Motor neuron (in vitro differentiated cells): ENCODE data around the gene JMJD7. TPM values are rescaled to one million over a fixed set of nuclear protein-coding genes. Genes with fewer than 3 reads are reported as not detected.

Experiments
- ATAC-seq, 8 experiments: fragments of 200-7000 bp; cut with Tn5 transposase; replicated peaks in 6 of 8; 2 replicates each; pipeline ENCODE4 v1.8.0; 2021; ENCODE audit warnings: mild to moderate bottlenecking in 8 of 8, moderate library complexity in 8 of 8
- H3K27ac ChIP-seq, 2 donors: fragments of 250-450 bp; sonication (Bioruptor Pico); 2 replicates each; pipeline ENCODE4 v1.9.0; 2021; ENCODE audit warnings: antibody characterized with exemption in 2 of 2, mild to moderate bottlenecking in 2 of 2, moderate library complexity in 1 of 2
- H3K4me1 ChIP-seq, 2 donors: fragments of 250-450 bp; sonication (Bioruptor Pico); replicated peaks in 1 of 2; 2 replicates each; pipeline ENCODE4 v1.6.1; 2021; ENCODE audit warnings: antibody characterized with exemption in 2 of 2, mild to moderate bottlenecking in 2 of 2, moderate library complexity in 1 of 2
- H3K4me3 ChIP-seq, 5 donors: fragments of 250-450 bp; sonication (Bioruptor Pico); 2 replicates each; pipeline ENCODE4 v1.9.0; 2021; ENCODE audit warnings: antibody characterized with exemption in 5 of 5, mild to moderate bottlenecking in 5 of 5, moderate library complexity in 4 of 5
- WGBS, 10 experiments: fragments of 450-650 bp; shearing (Covaris generic); methylation state at CpG; one replicate each; pipeline ENCODE4 v1.0.0; 2022; 5-methylcytosine and 5-hydroxymethylcytosine counted together
- in situ Hi-C, 9 experiments: fragments of 400-800 bp; cut with MboI; loops; one replicate each; pipeline ENCODE4 v1.15.0; 2021; ENCODE audit warnings: low sequenced_read_pairs in 9 of 9, low pct_unique_long_range_greater_than_20kb in 2 of 9; ENCODE audit not compliant: unreplicated experiment in 9 of 9
- total RNA-seq, 8 experiments: library from RNA; unstranded; fragments of 300-600 nt; gene quantifications; 2 replicates each; pipeline versions ENCODE4 v1.2.3 to v1.2.4, GENCODE V29; 2022

The JMJD7 gene
- total RNA-seq, 8 experiments from 2014 or later: 4.0 to 8.8 (median 5.7) TPM

DNA sequence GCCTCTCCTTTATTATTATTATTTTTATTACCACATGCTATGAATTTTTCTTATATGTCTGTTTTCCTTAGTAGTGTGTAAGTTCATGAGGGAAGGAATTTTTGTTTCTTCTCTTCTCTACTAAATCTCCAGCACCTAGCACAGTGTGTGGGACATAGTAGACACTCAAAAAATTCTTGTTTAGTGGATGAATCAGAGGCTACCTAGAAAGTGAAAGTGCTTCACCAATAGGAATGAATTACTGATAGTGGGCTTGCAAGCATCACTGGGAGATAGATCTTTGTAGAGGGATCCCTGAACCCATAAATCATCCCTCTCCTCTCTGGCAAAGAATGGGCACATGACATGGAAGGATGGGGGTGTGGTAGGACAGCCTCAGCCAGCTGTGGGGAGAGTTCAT lies 57.4 kb downstream of the JMJD7 start:
- Histone ChIP-seq H3K4me1 (no peaks in the 10 kb centered on the region), H3K27ac (no peak overlapping the region), H3K4me3 (no peak overlapping the region)
- in situ Hi-C loops: no loop called here
- ATAC-seq: no peak

DNA sequence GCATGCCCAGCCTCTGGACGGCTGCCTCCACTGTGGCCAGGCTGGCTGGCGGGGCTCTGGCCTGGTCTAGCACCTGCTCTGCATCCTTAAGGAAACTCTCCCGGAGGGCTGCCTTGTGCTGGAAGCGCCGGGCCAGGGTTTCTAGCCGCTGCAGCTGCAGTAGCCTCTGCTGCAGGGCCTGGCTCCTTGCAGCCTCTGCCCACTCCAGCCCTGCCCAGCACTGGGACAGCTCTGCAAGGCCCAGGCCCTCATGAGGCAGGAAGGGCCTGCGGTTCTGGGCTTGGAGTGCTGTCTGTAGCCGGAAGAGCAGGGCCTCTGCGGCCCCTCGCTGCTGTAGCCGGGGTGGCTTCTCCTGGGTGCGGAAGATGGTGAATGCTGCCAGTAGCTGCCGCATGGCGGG lies 57.9 kb downstream of the JMJD7 start:
- H3K27ac ChIP-seq: no peak overlapping the region
- no peak overlapping the region for H3K4me3 ChIP-seq
- ATAC-seq: no peak
- WGBS, 10 experiments: 76 to 100% (median 87%) methylated on average over 2 to 3 of the region's 14 CpGs; no CpG with 5 or more reads in 7 of the 10 experiments
- in situ Hi-C loops: no loop called here
- H3K4me1 ChIP-seq: peaks cover 2% of the 10 kb centered on the region in 2 donors

DNA sequence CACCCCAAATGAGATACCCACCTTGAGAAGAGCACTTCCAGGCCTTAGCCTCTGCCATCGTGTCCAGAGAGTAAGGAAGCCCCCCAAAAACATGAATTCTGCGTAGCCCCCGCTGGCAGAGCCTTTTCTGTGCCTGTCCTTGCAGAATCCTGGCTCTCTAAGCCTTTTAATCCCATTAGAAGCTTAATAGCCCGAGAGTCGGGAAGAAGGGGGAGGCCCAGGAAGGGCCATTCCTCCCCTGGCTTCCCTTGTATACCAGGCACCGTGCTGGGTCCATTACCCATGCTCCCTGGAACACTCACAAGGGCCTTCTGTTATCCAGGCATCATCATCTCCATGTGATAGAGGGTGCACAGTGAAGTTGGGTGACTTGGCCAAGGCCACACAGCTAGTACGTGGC lies 58.8 kb downstream of the JMJD7 start:
- in situ Hi-C loops: no loop called here
- Histone ChIP-seq H3K4me1 (peaks cover 11% of the 10 kb centered on the region in 2 donors), H3K4me3 (no peak overlapping the region), H3K27ac (no peak overlapping the region)
- WGBS, 10 experiments: 57 to 92% (median 67%) methylated on average over 2 to 5 of the region's 7 CpGs; no CpG with 5 or more reads in 5 of the 10 experiments
- no peak for ATAC-seq

DNA sequence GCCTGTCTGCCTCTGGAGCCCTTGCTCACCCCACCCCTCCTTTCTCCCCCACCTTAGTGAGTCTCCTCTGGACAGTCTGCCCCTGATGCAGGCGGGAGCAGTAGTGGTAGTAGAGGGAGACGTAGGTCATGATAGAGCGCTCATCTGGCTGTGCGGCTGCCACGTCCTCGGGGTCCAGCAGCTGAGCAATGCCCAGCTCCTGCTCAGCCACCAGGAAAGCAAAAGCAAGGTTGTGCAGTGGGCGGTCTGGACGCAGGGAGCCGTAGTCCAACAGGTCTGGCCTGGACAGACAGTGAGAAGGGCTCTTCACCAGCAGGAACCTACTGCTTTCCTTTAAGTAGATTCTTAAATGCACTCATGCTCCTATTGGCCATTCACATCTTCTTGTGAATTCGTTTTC lies 59.3 kb downstream of the JMJD7 start:
- 50 to 92% (median 88%) methylated on average over 1 to 6 of the region's 10 CpGs; no CpG with 5 or more reads in 5 of the 10 experiments for WGBS, 10 experiments
- no peak for ATAC-seq
- in situ Hi-C loops: no loop called here
- no peak overlapping the region for H3K27ac ChIP-seq
- H3K4me1 ChIP-seq: peaks cover 11 to 12% of the 10 kb centered on the region in 2 donors
- H3K4me3 ChIP-seq: no peak overlapping the region

Other genes with a start within 250 kb of the JMJD7 start
- 10 to 100 TPM; 22.0 to 49.6 (median 38.0) TPM for gene MGA, start 167.7 kb upstream of the JMJD7 start, total RNA-seq
- gene MAPKBP1, start 53.6 kb upstream of the JMJD7 start, total RNA-seq: 10 to 100 TPM in 7 of 8 experiments, 1 to 10 TPM in 1; 9.9 to 25.8 (median 14.3) TPM
- 1 to 10 TPM; 1.1 to 7.7 (median 3.6) TPM for gene PLA2G4B, start 10.8 kb downstream of the JMJD7 start, total RNA-seq
- 1 to 10 TPM in 2 of 8 experiments, under 1 TPM in 6; 0.18 to 2.3 (median 0.72) TPM for gene SPTBN5, start 66.0 kb downstream of the JMJD7 start, total RNA-seq
- 10 to 100 TPM in 2 of 8 experiments, 1 to 10 TPM in 6; 3.6 to 45.8 (median 6.6) TPM for gene EHD4, start 144.5 kb downstream of the JMJD7 start, total RNA-seq
- gene PLA2G4E, start 192.9 kb downstream of the JMJD7 start, total RNA-seq: under 1 TPM in 4 of 8 experiments, not detected in 4; 0.08 to 0.52 (median 0.28) TPM